ENCODE results near the gene PRUNE2. TPM values are rescaled to one million over a fixed set of nuclear protein-coding genes. Genes with fewer than 3 reads are reported as not detected.

The PRUNE2 gene
- total RNA-seq, 1 experiment from 2014 or later = 3.5 TPM

GRCh38 chr9:76618762-76619161 lies 287.2 kb downstream of the PRUNE2 start:
- CTCF ChIA-PET = no interaction called here
- Histone ChIP-seq H3K36me3 (ENCODE audit: control insufficient read depth, insufficient read depth, low read length) (no peaks in the 10 kb centered on the region), H3K9me3 (no peaks in the 10 kb centered on the region), H3K4me1 (peaks cover 4% of the 10 kb centered on the region; the same call in 1 of the 2 replicates), H3K27me3 (replicated peaks; ENCODE audit: control insufficient read depth, insufficient read depth, low read length) (no peaks in the 10 kb centered on the region), H3K4me3 (ENCODE audit: low read depth, low read length) (no peak overlapping the region)
- H3K36me3 Mint-ChIP-seq (ENCODE audit: insufficient read depth, unreplicated experiment) = no peaks in the 10 kb centered on the region
- POLR2A ChIA-PET = no interaction called here
- no peak for TF ChIP-seq CTCF (IDR thresholded peaks at IDR 0.05; ENCODE audit: insufficient read depth in 1 of 2, low read depth in 1 of 2, low read length in 1 of 2, severe bottlenecking in 1 of 2, unreplicated experiment in 1 of 2)
- BruUV-seq (replicated peaks) = no TSS peak
- intact Hi-C loops (cut with micrococcal nuclease; ENCODE audit: unreplicated experiment) = no loop called here
- H3K9me3 Mint-ChIP-seq (ENCODE audit: unreplicated experiment) = no peaks in the 10 kb centered on the region
- H3K4me3 Mint-ChIP-seq (ENCODE audit: unreplicated experiment) = no peak overlapping the region
- H3K27ac Mint-ChIP-seq (ENCODE audit: unreplicated experiment) = no peak overlapping the region
- H3K27me3 Mint-ChIP-seq (ENCODE audit: insufficient read depth, unreplicated experiment) = no peaks in the 10 kb centered on the region
- no peak for DNase-seq
- no peaks in the 10 kb centered on the region for H3K4me1 Mint-ChIP-seq (ENCODE audit: low read depth, unreplicated experiment)

- ChIA-PET CTCF (no interaction called here), POLR2A (no interaction called here)
- H3K9me3 ChIP-seq = no peaks in the 10 kb centered on the region
Observed at GRCh38 chr9:76617497-76618175, 288.3 kb downstream of the PRUNE2 start.

GRCh38 chr9:76616780-76617179 lies 289.1 kb downstream of the PRUNE2 start:
- CTCF ChIA-PET = no interaction called here
- Mint-ChIP-seq H3K9me3 (ENCODE audit: unreplicated experiment) (no peaks in the 10 kb centered on the region), H3K36me3 (ENCODE audit: insufficient read depth, unreplicated experiment) (no peaks in the 10 kb centered on the region), H3K27ac (ENCODE audit: unreplicated experiment) (no peak overlapping the region), H3K27me3 (ENCODE audit: insufficient read depth, unreplicated experiment) (no peaks in the 10 kb centered on the region), H3K4me3 (ENCODE audit: unreplicated experiment) (no peak overlapping the region), H3K4me1 (ENCODE audit: low read depth, unreplicated experiment) (no peaks in the 10 kb centered on the region)
- POLR2A ChIA-PET = no interaction called here
- DNase-seq = no peak
- intact Hi-C loops (cut with micrococcal nuclease; ENCODE audit: unreplicated experiment) = no loop called here
- H3K4me3 ChIP-seq (ENCODE audit: low read depth, low read length) = no peak overlapping the region
- no peaks in the 10 kb centered on the region for H3K27me3 ChIP-seq (replicated peaks; ENCODE audit: control insufficient read depth, insufficient read depth, low read length)
- H3K9me3 ChIP-seq = no peaks in the 10 kb centered on the region
- TF ChIP-seq CTCF (IDR thresholded peaks at IDR 0.05; ENCODE audit: insufficient read depth in 1 of 2, low read depth in 1 of 2, low read length in 1 of 2, severe bottlenecking in 1 of 2, unreplicated experiment in 1 of 2) = no peak
- no TSS peak for BruUV-seq (replicated peaks)
- H3K36me3 ChIP-seq (ENCODE audit: control insufficient read depth, insufficient read depth, low read length) = no peaks in the 10 kb centered on the region
- H3K4me1 ChIP-seq = peaks cover 4% of the 10 kb centered on the region; the same call in 1 of the 2 replicates

More at GRCh38 chr9:76617497-76618175, 288.3 kb downstream of the PRUNE2 start:
- DNase-seq = no peak
- TF ChIP-seq CTCF (IDR thresholded peaks at IDR 0.05; ENCODE audit: insufficient read depth in 1 of 2, low read depth in 1 of 2, low read length in 1 of 2, severe bottlenecking in 1 of 2, unreplicated experiment in 1 of 2) = no peak
- Histone ChIP-seq H3K4me3 (ENCODE audit: low read depth, low read length) (no peak overlapping the region), H3K27me3 (replicated peaks; ENCODE audit: control insufficient read depth, insufficient read depth, low read length) (no peaks in the 10 kb centered on the region), H3K36me3 (ENCODE audit: control insufficient read depth, insufficient read depth, low read length) (no peaks in the 10 kb centered on the region), H3K4me1 (peaks cover 4% of the 10 kb centered on the region; the same call in 1 of the 2 replicates)
- H3K27ac Mint-ChIP-seq (ENCODE audit: unreplicated experiment) = no peak overlapping the region
- no peaks in the 10 kb centered on the region for H3K4me1 Mint-ChIP-seq (ENCODE audit: low read depth, unreplicated experiment)
- H3K4me3 Mint-ChIP-seq (ENCODE audit: unreplicated experiment) = no peak overlapping the region
- H3K27me3 Mint-ChIP-seq (ENCODE audit: insufficient read depth, unreplicated experiment) = no peaks in the 10 kb centered on the region
- intact Hi-C loops (cut with micrococcal nuclease; ENCODE audit: unreplicated experiment) = no loop called here
- H3K9me3 Mint-ChIP-seq (ENCODE audit: unreplicated experiment) = no peaks in the 10 kb centered on the region
- no peaks in the 10 kb centered on the region for H3K36me3 Mint-ChIP-seq (ENCODE audit: insufficient read depth, unreplicated experiment)
- BruUV-seq (replicated peaks) = no TSS peak

Data from Caco-2 (cell line).